Measurements from ENCODE around the gene IFT25.

Gene IFT25

DNA sequence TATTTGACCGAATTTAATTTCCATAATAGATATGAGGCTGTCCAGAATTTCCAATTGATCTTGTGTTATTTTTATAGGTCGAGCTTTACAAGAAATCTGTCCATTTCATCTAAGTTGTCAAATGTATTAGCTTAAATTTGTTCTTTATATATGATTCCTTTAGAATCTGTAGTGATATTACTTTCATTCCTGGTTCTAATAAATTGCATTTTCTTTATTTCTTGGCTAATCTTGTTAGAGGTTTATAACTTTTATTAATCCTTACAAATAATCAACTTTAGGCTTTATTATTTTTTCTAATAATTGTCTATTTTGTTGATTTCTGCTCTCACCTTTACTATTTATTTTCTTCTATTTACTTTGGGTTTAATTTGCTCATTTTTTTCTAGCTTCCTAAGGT, 14.0 kb downstream of the IFT25 start:
- Mint-ChIP-seq H3K27me3 (ENCODE audit: low read depth) (no peaks in the 10 kb centered on the region), H3K9me3 (peaks cover 26% of the 10 kb centered on the region), H3K4me3 (no peak overlapping the region), H3K27ac (no peak overlapping the region), H3K4me1 (peaks cover 10% of the 10 kb centered on the region), H3K36me3 (ENCODE audit: low read depth) (peaks cover 91% of the 10 kb centered on the region)
- TF ChIP-seq, protein P1, sequence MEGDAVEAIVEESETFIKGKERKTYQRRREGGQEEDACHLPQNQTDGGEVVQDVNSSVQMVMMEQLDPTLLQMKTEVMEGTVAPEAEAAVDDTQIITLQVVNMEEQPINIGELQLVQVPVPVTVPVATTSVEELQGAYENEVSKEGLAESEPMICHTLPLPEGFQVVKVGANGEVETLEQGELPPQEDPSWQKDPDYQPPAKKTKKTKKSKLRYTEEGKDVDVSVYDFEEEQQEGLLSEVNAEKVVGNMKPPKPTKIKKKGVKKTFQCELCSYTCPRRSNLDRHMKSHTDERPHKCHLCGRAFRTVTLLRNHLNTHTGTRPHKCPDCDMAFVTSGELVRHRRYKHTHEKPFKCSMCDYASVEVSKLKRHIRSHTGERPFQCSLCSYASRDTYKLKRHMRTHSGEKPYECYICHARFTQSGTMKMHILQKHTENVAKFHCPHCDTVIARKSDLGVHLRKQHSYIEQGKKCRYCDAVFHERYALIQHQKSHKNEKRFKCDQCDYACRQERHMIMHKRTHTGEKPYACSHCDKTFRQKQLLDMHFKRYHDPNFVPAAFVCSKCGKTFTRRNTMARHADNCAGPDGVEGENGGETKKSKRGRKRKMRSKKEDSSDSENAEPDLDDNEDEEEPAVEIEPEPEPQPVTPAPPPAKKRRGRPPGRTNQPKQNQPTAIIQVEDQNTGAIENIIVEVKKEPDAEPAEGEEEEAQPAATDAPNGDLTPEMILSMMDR (IDR thresholded peaks at IDR 0.05; ENCODE audit: unreplicated experiment in 3 of 3): no peak

DNA sequence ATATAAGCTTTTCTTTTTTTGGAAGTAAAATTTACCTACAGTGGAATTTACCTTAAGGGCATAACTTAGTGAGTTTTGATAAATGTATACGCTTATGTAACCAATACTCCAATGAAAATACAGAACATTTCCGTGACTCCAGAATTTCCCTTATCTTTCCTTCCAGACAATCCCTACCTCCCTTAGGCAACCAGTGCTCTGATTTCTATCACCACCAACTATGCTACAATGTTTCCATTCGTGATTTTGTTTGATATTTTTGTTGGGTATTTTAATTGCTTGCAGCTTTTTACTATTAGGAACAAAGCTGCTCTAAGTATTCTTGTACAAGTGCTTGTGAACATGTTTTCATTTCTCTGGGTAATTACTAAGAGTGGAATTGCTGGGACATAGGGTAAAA, 14.6 kb downstream of the IFT25 start:
- Mint-ChIP-seq H3K27me3 (ENCODE audit: low read depth) (no peaks in the 10 kb centered on the region), H3K36me3 (ENCODE audit: low read depth) (peaks cover 87% of the 10 kb centered on the region), H3K4me3 (no peak overlapping the region), H3K9me3 (peaks cover 26% of the 10 kb centered on the region), H3K4me1 (peaks cover 10% of the 10 kb centered on the region), H3K27ac (no peak overlapping the region)
- TF ChIP-seq, protein P1 (IDR thresholded peaks at IDR 0.05; ENCODE audit: unreplicated experiment in 3 of 3): no peak

GRCh38 chr1:53929246-53929960, 16.1 kb downstream of the IFT25 start:
- TF ChIP-seq, protein P1 (IDR thresholded peaks at IDR 0.05; ENCODE audit: unreplicated experiment in 3 of 3): no peak
- H3K27me3 Mint-ChIP-seq (ENCODE audit: low read depth): no peaks in the 10 kb centered on the region
- peaks cover 20% of the 10 kb centered on the region for H3K9me3 Mint-ChIP-seq
- peak overlapping the region; percentile 35 to 67 (median 56) for H3K27ac Mint-ChIP-seq
- H3K4me1 Mint-ChIP-seq: peaks cover 10% of the 10 kb centered on the region
- H3K36me3 Mint-ChIP-seq (ENCODE audit: low read depth): peaks cover 80% of the 10 kb centered on the region
- no peak overlapping the region for H3K4me3 Mint-ChIP-seq

- Mint-ChIP-seq H3K36me3 (ENCODE audit: low read depth) (peaks cover 79% of the 10 kb centered on the region), H3K27ac (no peak overlapping the region), H3K9me3 (peaks cover 5% of the 10 kb centered on the region), H3K4me1 (peaks cover 10% of the 10 kb centered on the region), H3K4me3 (no peak overlapping the region), H3K27me3 (ENCODE audit: low read depth) (no peaks in the 10 kb centered on the region)
- TF ChIP-seq, protein P1 (IDR thresholded peaks at IDR 0.05; ENCODE audit: unreplicated experiment in 3 of 3): no peak
These were observed 18.1 kb downstream of the IFT25 start for GRCh38 chr1:53927376-53927881.

DNA sequence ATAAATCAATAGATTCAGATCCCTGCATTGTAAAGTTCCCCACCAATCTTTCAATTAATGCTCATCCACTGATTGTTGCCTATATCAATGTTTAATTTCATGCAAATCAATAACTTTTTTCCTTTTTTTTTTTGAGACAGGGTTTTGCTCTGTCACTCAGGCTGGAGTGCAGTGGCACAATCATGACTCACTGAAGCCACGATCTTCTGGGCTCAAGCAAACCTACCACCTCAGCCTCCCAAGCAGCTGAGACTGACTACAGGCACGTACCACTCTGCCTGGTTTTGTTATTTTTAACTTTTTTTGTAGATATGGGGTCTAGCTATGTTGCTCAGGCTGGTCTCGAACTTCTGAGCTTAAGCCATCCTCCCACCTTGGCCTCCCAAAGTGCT, 25.8 kb downstream of the IFT25 start:
- H3K9me3 Mint-ChIP-seq: peaks cover 3% of the 10 kb centered on the region
- peaks cover 12% of the 10 kb centered on the region for H3K4me1 Mint-ChIP-seq
- no peak overlapping the region for H3K27ac Mint-ChIP-seq
- TF ChIP-seq, protein P1 (IDR thresholded peaks at IDR 0.05; ENCODE audit: unreplicated experiment in 3 of 3): no peak
- no peak overlapping the region for H3K4me3 Mint-ChIP-seq
- peaks cover 75% of the 10 kb centered on the region for H3K36me3 Mint-ChIP-seq (ENCODE audit: low read depth)
- no peaks in the 10 kb centered on the region for H3K27me3 Mint-ChIP-seq (ENCODE audit: low read depth)

- H3K4me3 Mint-ChIP-seq: no peak overlapping the region
- H3K27me3 Mint-ChIP-seq (ENCODE audit: low read depth): no peaks in the 10 kb centered on the region
- peaks cover 3% of the 10 kb centered on the region for H3K9me3 Mint-ChIP-seq
These were observed 27.2 kb downstream of the IFT25 start for GRCh38 chr1:53918343-53918742.

More at GRCh38 chr1:53918343-53918742, 27.2 kb downstream of the IFT25 start:
- H3K36me3 Mint-ChIP-seq (ENCODE audit: low read depth): peaks cover 64% of the 10 kb centered on the region
- TF ChIP-seq, protein P1 (IDR thresholded peaks at IDR 0.05; ENCODE audit: unreplicated experiment in 3 of 3): no peak
- peaks cover 21% of the 10 kb centered on the region for H3K4me1 Mint-ChIP-seq
- no peak overlapping the region for H3K27ac Mint-ChIP-seq

Measured in nephron (organoid).